HG02884 (cell line): ENCODE data around the gene HDAC9.
"Not testable (repeated sequence)": the region's sequence is repeated elsewhere in the genome, so short reads cannot be mapped to it uniquely, and the experiment has no call there.

ENCODE experiments used
- ATAC-seq: cut with Tn5 transposase; IDR thresholded peaks from one replicate; pipeline ENCODE4 v1.9.1; 2021; ENCODE audit warnings: mild to moderate bottlenecking, moderate library complexity; ENCODE audit not compliant: unreplicated experiment

Gene HDAC9

DNA sequence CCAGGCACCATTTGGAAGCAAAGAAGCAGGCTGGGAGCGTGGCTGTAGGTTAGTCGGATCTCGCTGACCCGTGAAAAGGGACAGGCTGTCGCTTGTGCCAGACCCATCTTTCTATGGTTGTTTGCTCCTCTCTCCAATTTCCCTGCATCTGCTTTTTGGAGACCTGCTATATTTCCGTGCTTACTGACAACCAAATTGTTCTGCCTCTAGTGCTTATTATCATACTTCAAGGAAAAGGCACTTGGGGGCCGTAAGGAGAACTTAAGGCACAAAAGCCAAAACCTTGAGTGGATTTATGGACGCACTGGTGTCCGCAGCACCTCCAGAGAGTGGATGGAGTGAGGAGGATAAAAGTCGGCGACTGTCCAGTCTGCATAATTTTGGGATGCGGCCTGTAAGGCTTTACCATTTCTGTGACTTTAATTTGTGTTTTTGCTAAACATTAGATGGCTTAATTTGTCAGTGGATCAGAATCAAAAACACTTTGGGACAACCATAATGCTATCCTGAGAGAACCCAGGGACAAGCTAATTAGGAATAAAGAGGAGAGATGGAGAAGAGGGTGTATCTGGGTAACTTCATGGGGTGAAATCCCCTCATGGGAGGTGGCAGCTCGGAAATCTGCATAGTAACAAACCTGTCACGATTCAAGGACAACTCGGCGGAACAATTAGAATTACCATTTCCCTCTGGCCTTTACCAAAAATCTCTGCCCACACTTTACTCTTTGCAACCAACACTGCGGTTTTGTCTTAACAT lies 206.7 kb downstream of the HDAC9 start:
- ATAC-seq = no peak

- no peak for ATAC-seq
Observed at GRCh38 chr7:18703685-18704084, 208.1 kb downstream of the HDAC9 start.

GRCh38 chr7:18706670-18707069 lies 211.1 kb downstream of the HDAC9 start:
- no peak for ATAC-seq

GRCh38 chr7:18708204-18708603 lies 212.7 kb downstream of the HDAC9 start:
- ATAC-seq = no peak

- ATAC-seq = no peak
Observed at GRCh38 chr7:18715988-18716387, 220.4 kb downstream of the HDAC9 start.

- no peak for ATAC-seq
Observed at GRCh38 chr7:18721429-18721828, 225.9 kb downstream of the HDAC9 start.

GRCh38 chr7:18724318-18724717 lies 228.8 kb downstream of the HDAC9 start:
- ATAC-seq = no peak

- no peak for ATAC-seq
Observed at GRCh38 chr7:18727115-18727870, 231.7 kb downstream of the HDAC9 start.

- ATAC-seq = not testable (repeated sequence)
Observed at GRCh38 chr7:18736012-18736411, 240.5 kb downstream of the HDAC9 start.

GRCh38 chr7:18740579-18740988 lies 245.0 kb downstream of the HDAC9 start:
- ATAC-seq = no peak

DNA sequence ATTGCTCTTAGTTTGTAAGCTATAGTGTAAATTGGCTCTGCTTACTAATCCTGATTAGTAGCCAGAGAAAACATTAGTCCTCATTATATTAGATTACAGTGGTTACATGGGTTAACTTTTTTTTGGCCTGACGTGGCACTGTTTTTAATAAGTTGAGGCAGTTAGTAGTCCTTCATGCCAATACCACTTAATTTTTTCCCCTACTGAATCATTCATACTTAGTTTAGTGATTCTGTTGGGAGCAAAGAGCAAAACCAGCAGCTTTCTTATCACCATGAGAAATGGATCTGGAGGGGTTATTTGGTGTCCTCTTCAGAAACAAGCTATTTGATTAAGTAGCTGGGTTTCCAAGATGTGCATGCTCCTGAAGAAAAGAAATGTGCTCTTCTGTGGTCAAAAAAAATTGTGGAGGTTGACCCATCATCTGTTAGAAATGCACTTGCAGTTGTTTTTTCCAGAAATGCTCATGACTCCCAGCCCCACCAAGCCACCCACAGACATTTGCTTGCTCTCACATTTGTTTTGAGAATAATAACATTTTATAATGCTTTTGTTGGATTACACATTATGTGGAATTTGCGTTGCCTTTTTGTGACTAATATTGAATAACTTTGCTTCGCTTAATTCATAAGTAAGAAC lies 258.5 kb downstream of the HDAC9 start:
- ATAC-seq = no peak

- no peak for ATAC-seq
Observed at GRCh38 chr7:18754766-18755165, 259.2 kb downstream of the HDAC9 start.

- ATAC-seq = no peak
Observed at GRCh38 chr7:18755793-18756192, 260.2 kb downstream of the HDAC9 start.

DNA sequence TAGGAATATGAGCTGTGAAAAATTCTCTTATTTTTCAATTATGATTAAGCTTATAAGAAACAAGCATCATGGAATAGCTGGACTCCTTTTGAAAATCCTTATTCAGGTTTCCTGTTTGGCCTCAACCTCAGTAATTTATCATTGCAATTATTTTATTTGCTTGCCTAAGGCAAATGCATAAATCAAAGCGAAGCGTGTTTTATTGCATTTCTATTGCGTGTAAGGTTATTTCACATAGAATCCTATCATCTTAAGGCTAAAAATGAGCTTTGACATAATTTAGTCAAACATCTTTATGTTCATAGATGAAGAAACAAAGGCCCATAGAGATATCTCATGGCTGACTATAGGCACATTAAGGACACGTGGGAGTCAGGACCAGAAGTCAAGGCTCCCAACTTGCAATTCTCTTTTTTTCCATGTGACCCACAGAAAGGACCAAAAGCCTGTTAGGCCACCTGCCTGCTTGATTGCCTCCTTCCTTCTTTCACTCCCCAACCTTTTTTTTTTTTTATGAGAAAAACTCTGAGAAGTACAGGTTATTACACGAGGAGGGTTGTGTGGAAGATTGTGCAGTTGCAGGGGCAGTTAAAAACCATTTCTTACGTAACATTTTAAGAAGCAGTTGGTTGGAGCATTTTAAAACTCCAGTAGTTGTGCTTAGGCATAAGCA lies 261.0 kb downstream of the HDAC9 start:
- no peak for ATAC-seq

- ATAC-seq = no peak
Observed at GRCh38 chr7:18760046-18760445, 264.5 kb downstream of the HDAC9 start.

GRCh38 chr7:18760631-18761445 lies 265.3 kb downstream of the HDAC9 start:
- ATAC-seq = no peak

DNA sequence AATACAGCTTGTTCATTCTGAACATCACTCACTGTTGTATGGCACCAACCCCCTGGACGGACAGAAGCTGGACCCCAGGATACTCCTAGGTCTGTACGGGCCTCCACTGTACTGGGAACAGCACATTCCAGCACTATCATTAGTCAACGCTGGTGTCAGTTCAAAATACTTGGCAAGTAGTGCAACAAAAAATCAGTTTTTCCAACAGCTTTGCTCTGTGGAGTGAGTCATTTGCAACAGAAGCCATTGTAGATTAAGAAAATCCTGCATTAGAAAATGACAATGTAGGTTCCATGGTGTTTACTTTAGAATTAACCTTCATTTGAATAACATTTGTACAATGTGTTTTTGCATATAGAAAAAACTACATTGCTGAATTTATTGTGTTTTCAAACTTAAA lies 266.6 kb downstream of the HDAC9 start:
- ATAC-seq = no peak

GRCh38 chr7:18768256-18768655 lies 272.7 kb downstream of the HDAC9 start:
- no peak for ATAC-seq

DNA sequence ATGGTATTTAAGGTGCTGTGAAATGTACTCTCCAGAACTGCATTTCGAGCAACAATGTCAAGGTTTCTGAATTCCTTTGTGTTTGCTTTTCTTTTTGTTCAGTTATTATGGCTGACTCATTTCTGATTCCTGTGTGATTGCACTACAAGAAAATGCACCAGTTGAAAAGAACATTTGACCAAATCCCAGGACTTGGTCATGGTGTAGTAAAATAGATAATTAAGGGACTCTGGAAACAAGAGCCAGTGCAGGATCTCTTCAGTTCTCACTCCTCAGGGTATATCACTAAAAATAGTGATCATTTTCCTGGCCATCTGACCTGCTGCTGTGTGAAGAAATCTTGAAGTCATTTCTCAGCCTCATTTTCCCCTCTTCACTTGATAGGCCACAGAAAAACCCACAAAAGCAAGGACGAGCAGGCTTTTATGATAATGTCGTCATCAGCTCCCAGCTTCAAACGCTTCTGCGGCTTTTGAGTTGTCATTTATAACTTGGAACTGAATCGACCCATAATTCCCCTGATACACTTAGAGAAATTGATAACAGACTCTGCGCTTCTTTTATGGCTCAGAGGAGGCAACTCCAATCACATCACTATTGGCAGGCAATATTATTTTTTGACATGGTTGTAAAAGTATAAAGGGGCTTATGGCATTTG lies 274.7 kb downstream of the HDAC9 start:
- no peak for ATAC-seq

DNA sequence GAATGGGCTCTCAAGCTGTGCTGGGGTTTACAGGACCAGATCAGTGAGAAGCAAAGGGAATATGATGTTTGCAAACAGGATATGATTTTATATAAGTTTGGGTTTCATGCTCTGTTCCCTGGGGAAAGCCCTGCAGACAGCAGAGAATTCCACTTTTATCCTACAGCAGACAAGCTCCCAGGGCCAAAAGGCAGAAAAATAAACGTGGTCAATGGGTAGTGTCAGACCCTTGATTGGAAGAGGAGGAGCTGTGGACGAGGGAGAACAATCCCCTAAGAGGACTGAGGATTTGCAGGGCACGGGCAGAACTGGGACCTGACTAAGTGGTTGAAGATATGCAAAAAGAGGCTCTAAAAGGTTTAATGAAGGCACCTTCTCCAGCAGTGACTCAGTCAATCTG lies 275.3 kb downstream of the HDAC9 start:
- no peak for ATAC-seq
